H9 (cell line): ENCODE data around the gene CTDNEP1. TPM values are rescaled to one million over a fixed set of nuclear protein-coding genes. Genes with fewer than 3 reads are reported as not detected.

Source experiments
- DNase-seq: peaks from one replicate; pipeline ENCODE4 v3.0.0-alpha.2; 2017
- H2AFZ ChIP-seq: one replicate; pipeline ENCODE4 v1.6.1; 2013; ENCODE audit warnings: mild to moderate bottlenecking, low read length, control low read depth, moderate library complexity
- H2AK5ac ChIP-seq: 2 replicates; pipeline ENCODE4 v1.6.1; 2013; ENCODE audit warnings: low read length, control low read depth, mixed read lengths; ENCODE audit not compliant: insufficient read length
- H2BK120ac ChIP-seq: one replicate; pipeline ENCODE4 v1.6.1; 2013; ENCODE audit warnings: low read depth, mild to moderate bottlenecking, low read length, control low read depth, inconsistent platforms; ENCODE audit not compliant: poor library complexity, severe bottlenecking
- H2BK12ac ChIP-seq: 2 replicates; pipeline ENCODE4 v1.6.1; 2013; ENCODE audit warnings: low read length, control low read depth, mixed read lengths, low read depth; ENCODE audit not compliant: insufficient read length
- H2BK15ac ChIP-seq: 2 replicates; pipeline ENCODE4 v1.6.1; 2013; ENCODE audit warnings: low read depth, low read length, control low read depth
- H2BK20ac ChIP-seq: one replicate; pipeline ENCODE4 v1.6.1; 2013; ENCODE audit warnings: low read depth, mild to moderate bottlenecking, low read length, control low read depth, inconsistent platforms; ENCODE audit not compliant: poor library complexity, severe bottlenecking
- H2BK5ac ChIP-seq: 2 replicates; pipeline ENCODE4 v1.6.1; 2013; ENCODE audit warnings: low read length, control low read depth, mixed read lengths; ENCODE audit not compliant: insufficient read length
- H3K14ac ChIP-seq: 2 replicates; pipeline ENCODE4 v1.6.1; 2013; ENCODE audit warnings: low read length, control low read depth; ENCODE audit not compliant: insufficient read depth
- H3K18ac ChIP-seq: 2 replicates; pipeline ENCODE4 v1.6.1; 2013; ENCODE audit warnings: low read depth, mild to moderate bottlenecking, mixed read lengths, low read length, control low read depth; ENCODE audit not compliant: insufficient read length
- H3K23ac ChIP-seq: 2 replicates; pipeline ENCODE4 v1.6.1; 2013; ENCODE audit warnings: low read length, control low read depth, mixed read lengths, low read depth; ENCODE audit not compliant: insufficient read length
- H3K23me2 ChIP-seq: 2 replicates; pipeline ENCODE4 v1.6.1; 2013; ENCODE audit warnings: low read depth, mild to moderate bottlenecking, mixed read lengths, low read length, control low read depth; ENCODE audit not compliant: insufficient read length, poor library complexity, severe bottlenecking
- H3K27ac ChIP-seq: 2 replicates; pipeline ENCODE4 v1.5.1; 2013; ENCODE audit warnings: low read length, control low read depth, mixed read lengths, low read depth; ENCODE audit not compliant: insufficient read length
- H3K27me3 ChIP-seq: 2 replicates; pipeline ENCODE4 v1.6.1; 2013; ENCODE audit warnings: low read length, control low read depth, inconsistent platforms; ENCODE audit not compliant: insufficient read depth
- H3K4ac ChIP-seq: 2 replicates; pipeline ENCODE4 v1.6.1; 2013; ENCODE audit warnings: low read depth, mild to moderate bottlenecking, control low read depth, inconsistent platforms, low read length, moderate library complexity
- H3K4me1 ChIP-seq: 2 replicates; pipeline ENCODE4 v1.6.1; 2013; ENCODE audit warnings: low read length, control low read depth, inconsistent platforms; ENCODE audit not compliant: insufficient read depth
- H3K4me2 ChIP-seq: 2 replicates; pipeline ENCODE4 v1.6.1; 2013; ENCODE audit warnings: low read length, control low read depth, mixed read lengths; ENCODE audit not compliant: insufficient read length, insufficient read depth
- H3K56ac ChIP-seq: 2 replicates; pipeline ENCODE4 v1.6.1; 2013; ENCODE audit warnings: low read depth, mild to moderate bottlenecking, mixed read lengths, low read length, control low read depth; ENCODE audit not compliant: insufficient read length
- H3K79me1 ChIP-seq: 2 replicates; pipeline ENCODE4 v1.6.1; 2013; ENCODE audit warnings: low read depth, mild to moderate bottlenecking, moderate library complexity, low read length, control low read depth, inconsistent platforms; ENCODE audit not compliant: insufficient read depth, poor library complexity, severe bottlenecking
- H3K79me2 ChIP-seq: 2 replicates; pipeline ENCODE4 v1.6.1; 2013; ENCODE audit warnings: low read length, control low read depth, inconsistent platforms; ENCODE audit not compliant: insufficient read depth
- H3K9ac ChIP-seq: 2 replicates; pipeline ENCODE4 v1.6.1; 2013; ENCODE audit warnings: low read length, control low read depth, mixed read lengths; ENCODE audit not compliant: insufficient read length; ENCODE audit errors: extremely low read depth
- H3K9me3 ChIP-seq: one replicate; pipeline ENCODE4 v1.6.1; 2013; ENCODE audit warnings: low read depth, low read length, inconsistent platforms; ENCODE audit not compliant: control insufficient read depth
- H3T11ph ChIP-seq: one replicate; pipeline ENCODE4 v1.6.1; 2013; ENCODE audit warnings: mild to moderate bottlenecking, low read length, control low read depth, inconsistent platforms
- H4K20me1 ChIP-seq: one replicate; pipeline ENCODE4 v1.6.1; 2013; ENCODE audit not compliant: control insufficient read depth, insufficient read length, insufficient read depth
- H4K5ac ChIP-seq: 2 replicates; pipeline ENCODE4 v1.6.1; 2013; ENCODE audit warnings: low read depth, mild to moderate bottlenecking, mixed read lengths, low read length, control low read depth; ENCODE audit not compliant: insufficient read length
- H4K8ac ChIP-seq: replicated peaks from 2 replicates; pipeline ENCODE4 v1.6.1; 2013; ENCODE audit warnings: low read length, control low read depth, mixed read lengths, low read depth; ENCODE audit not compliant: insufficient read length
- H4K91ac ChIP-seq: 2 replicates; pipeline ENCODE4 v1.6.1; 2013; ENCODE audit warnings: low read depth, mild to moderate bottlenecking, moderate library complexity, mixed read lengths, low read length, control low read depth; ENCODE audit not compliant: insufficient read length
- H3K27ac Mint-ChIP-seq, 3 experiments: 2 replicates in 2 of 3; 3 replicates in 1 of 3; pipeline ENCODE4 v1.8.0; 2020 to 2021; ENCODE audit warnings: mixed read lengths in 3 of 3, mild to moderate bottlenecking in 1 of 3, moderate library complexity in 1 of 3
- H3K27me3 Mint-ChIP-seq: 2 replicates; pipeline ENCODE4 v1.8.0; 2021; ENCODE audit warnings: low read depth, mild to moderate bottlenecking, moderate library complexity, mixed read lengths
- H3K36me3 Mint-ChIP-seq, 3 experiments: 2 replicates in 2 of 3; 3 replicates in 1 of 3; pipeline ENCODE4 v1.8.0; 2020 to 2021; ENCODE audit warnings: low read depth in 3 of 3, mixed read lengths in 3 of 3; ENCODE audit not compliant: insufficient read depth in 1 of 3
- H3K4me1 Mint-ChIP-seq, 2 experiments: 2 replicates each; pipeline ENCODE4 v1.8.0; 2020; ENCODE audit warnings: mixed read lengths in 2 of 2
- H3K4me3 Mint-ChIP-seq, 2 experiments: 2 replicates in 1 of 2; 3 replicates in 1 of 2; pipeline ENCODE4 v1.8.0; 2020 to 2021; ENCODE audit warnings: mild to moderate bottlenecking in 2 of 2, mixed read lengths in 2 of 2, moderate library complexity in 1 of 2
- H3K9me3 Mint-ChIP-seq, 2 experiments: 2 replicates in 1 of 2; 3 replicates in 1 of 2; pipeline ENCODE4 v1.8.0; 2020; ENCODE audit warnings: mild to moderate bottlenecking in 2 of 2, mixed read lengths in 2 of 2, moderate library complexity in 1 of 2
- CTCF ChIP-seq: fragments of 200-600 bp; sonication (generic); conservative IDR thresholded peaks from 3 replicates; pipeline ENCODE4 v1.8.0; 2021; ENCODE audit warnings: antibody characterized with exemption, mild to moderate bottlenecking
- WGBS: extraction: QIAGEN DNeasy Blood & Tissue Kit; methylation state at CpG from one replicate; pipeline ENCODE4 v1.1.7; 2013; ENCODE audit warnings: missing lambda C conversion rate, low lambda C conversion rate, mixed read lengths; ENCODE audit not compliant: insufficient read length; ENCODE audit errors: extremely low coverage; 5-methylcytosine and 5-hydroxymethylcytosine counted together
- total RNA-seq: library from RNA; stranded (reverse); gene quantifications from 2 replicates; pipeline ENCODE4 v1.2.1, GENCODE V29; 2021

The CTDNEP1 gene
- total RNA-seq, 1 experiment from 2014 or later = 134 TPM

GRCh38 chr17:7281074-7281952 lies 29.8 kb upstream of the CTDNEP1 start, which contains the start of gene SLC2A4:
SLC2A4 (plus strand) TSS chr17:7281718; CDS start chr17:7281935, 217 bp downstream.
- H4K91ac ChIP-seq = no peak within 1 kb of the TSS
- peaks cover 12% of the 10 kb centered on the region for H3K23me2 ChIP-seq
- peak within 1 kb of the TSS; percentile 55 for H3K14ac ChIP-seq
- no peak within 1 kb of the TSS for H2BK5ac ChIP-seq
- no peak within 1 kb of the TSS for H2BK12ac ChIP-seq
- peak within 1 kb of the TSS; percentile 75 for H3K4me2 ChIP-seq
- WGBS = no CpG with 5 or more reads among the region's 71 CpGs
- Mint-ChIP-seq H3K9me3 (no peaks in the 10 kb centered on the region), H3K4me1 (peaks cover 16 to 23% of the 10 kb centered on the region in 2 experiments), H3K4me3 (peak within 1 kb of the TSS; percentile 76 to 92), H3K36me3 (peaks cover 2 to 14% (median 5%) of the 10 kb centered on the region in 3 experiments; a peak in 5 of 7 replicates), H3K27me3 (peaks cover 13% of the 10 kb centered on the region), H3K27ac (peak within 1 kb of the TSS in 1 of 3 experiments; percentile 55; a peak in 1 of 7 replicates)
- H3K27me3 ChIP-seq = no peaks in the 10 kb centered on the region
- no peaks in the 10 kb centered on the region for H3K79me2 ChIP-seq
- no peak within 1 kb of the TSS for H4K5ac ChIP-seq
- no peaks in the 10 kb centered on the region for H3K9me3 ChIP-seq
- H4K20me1 ChIP-seq = no peaks in the 10 kb centered on the region
- H3K9ac ChIP-seq = peak within 1 kb of the TSS; percentile 41
- H3K4me1 ChIP-seq = peaks cover 4% of the 10 kb centered on the region; the same call in 1 of the 2 replicates
- no peak for TF ChIP-seq CTCF
- no peaks in the 10 kb centered on the region for H3K79me1 ChIP-seq
- H3K23ac ChIP-seq = no peak within 1 kb of the TSS
- no peak within 1 kb of the TSS for H2BK120ac ChIP-seq
- H2BK20ac ChIP-seq = no peak within 1 kb of the TSS
- H2AK5ac ChIP-seq = no peak within 1 kb of the TSS
- H2BK15ac ChIP-seq = no peak within 1 kb of the TSS
- H3K4ac ChIP-seq = no peak within 1 kb of the TSS
- H3K27ac ChIP-seq = no peak within 1 kb of the TSS
- peak within 1 kb of the TSS; percentile 41 for H3K18ac ChIP-seq
- DNase-seq = peak; percentile 99
- no peak within 1 kb of the TSS for H3T11ph ChIP-seq
- no peak within 1 kb of the TSS for H4K8ac ChIP-seq
- no peak within 1 kb of the TSS for H3K56ac ChIP-seq
- no peak within 1 kb of the TSS for H2AFZ ChIP-seq
